ENCODE results near the gene KDM3B.

DNA sequence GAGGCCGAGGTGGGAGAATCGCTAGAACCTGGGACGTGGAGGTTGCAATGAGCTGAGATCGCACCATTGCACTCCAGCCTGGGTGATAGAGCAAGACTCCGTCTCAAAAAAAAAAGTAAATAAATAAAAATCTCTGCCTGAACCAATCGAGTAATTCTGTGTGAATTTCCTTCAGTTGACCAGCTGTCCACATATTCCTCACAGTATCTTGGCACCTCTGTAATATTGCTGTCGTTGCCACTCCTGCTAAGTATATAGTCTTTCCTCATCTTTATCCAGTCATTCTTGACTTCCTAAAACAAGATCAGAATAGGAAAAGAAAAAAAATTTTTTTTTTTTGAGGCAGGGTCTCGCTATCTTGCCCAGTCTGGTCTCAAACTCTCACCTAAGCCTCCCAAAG is 29.9 kb downstream of the KDM3B start:
- no peak for TF ChIP-seq POLR2AphosphoS5 (IDR thresholded peaks at IDR 0.05)
- TF ChIP-seq CTCF (IDR thresholded peaks at IDR 0.05), result no peak
- TF ChIP-seq EP300 (IDR thresholded peaks at IDR 0.05), result no peak
- no peak for TF ChIP-seq POLR2A (IDR thresholded peaks at IDR 0.05)
